ENCODE measurements around the gene ARL6IP5.

DNA sequence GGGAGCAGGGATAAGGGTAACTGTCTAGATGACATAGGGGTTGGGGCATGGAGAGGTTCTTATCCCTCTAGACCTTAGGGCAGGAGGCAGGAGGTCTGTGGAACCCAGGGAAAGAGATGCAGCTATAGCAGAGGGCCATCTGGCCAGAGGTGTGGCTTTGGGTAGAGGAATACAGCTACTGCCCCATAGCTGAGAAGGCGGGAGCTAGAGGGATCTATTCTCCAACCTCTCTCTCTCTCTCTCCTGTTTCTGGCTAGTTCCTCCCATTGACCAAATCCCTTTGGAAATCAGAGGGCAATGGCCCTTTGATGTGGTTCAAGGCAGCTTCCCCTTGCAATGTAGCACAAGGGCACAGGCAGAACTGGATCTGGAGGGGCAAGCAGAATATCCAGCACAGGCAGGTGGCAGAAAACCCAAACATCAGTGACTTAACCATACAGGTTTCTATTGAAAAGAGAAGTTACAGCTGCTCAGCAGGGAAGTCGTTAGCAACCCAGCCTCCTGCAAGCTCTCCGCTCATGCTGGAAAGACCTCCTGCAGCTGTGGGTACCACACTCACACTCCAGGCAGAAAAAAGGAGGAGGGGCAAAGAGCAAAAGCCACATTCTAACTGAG, 60.0 kb downstream of the ARL6IP5 start:
- TF ChIP-seq ZFP3 (CRISPR knock-in tag; IDR thresholded peaks at IDR 0.05): no peak
- TF ChIP-seq, protein P1, sequence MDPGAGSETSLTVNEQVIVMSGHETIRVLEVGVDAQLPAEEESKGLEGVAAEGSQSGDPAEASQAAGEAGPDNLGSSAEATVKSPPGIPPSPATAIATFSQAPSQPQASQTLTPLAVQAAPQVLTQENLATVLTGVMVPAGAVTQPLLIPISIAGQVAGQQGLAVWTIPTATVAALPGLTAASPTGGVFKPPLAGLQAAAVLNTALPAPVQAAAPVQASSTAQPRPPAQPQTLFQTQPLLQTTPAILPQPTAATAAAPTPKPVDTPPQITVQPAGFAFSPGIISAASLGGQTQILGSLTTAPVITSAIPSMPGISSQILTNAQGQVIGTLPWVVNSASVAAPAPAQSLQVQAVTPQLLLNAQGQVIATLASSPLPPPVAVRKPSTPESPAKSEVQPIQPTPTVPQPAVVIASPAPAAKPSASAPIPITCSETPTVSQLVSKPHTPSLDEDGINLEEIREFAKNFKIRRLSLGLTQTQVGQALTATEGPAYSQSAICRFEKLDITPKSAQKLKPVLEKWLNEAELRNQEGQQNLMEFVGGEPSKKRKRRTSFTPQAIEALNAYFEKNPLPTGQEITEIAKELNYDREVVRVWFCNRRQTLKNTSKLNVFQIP (CRISPR knock-in tag; IDR thresholded peaks at IDR 0.05; ENCODE audit: borderline replicate concordance, low read depth): no peak
- TF ChIP-seq TCF4 (CRISPR knock-in tag; IDR thresholded peaks at IDR 0.05; ENCODE audit: borderline replicate concordance): no peak
- TF ChIP-seq ZFP30 (CRISPR knock-in tag; IDR thresholded peaks at IDR 0.05): no peak
- no peak for TF ChIP-seq RARB (CRISPR knock-in tag; IDR thresholded peaks at IDR 0.05)
- TF ChIP-seq ZNF8 (CRISPR knock-in tag; IDR thresholded peaks at IDR 0.05): no peak
- TF ChIP-seq ARNTL (CRISPR knock-in tag; IDR thresholded peaks at IDR 0.05; ENCODE audit: borderline replicate concordance, low read depth): no peak
- TF ChIP-seq, protein P2, sequence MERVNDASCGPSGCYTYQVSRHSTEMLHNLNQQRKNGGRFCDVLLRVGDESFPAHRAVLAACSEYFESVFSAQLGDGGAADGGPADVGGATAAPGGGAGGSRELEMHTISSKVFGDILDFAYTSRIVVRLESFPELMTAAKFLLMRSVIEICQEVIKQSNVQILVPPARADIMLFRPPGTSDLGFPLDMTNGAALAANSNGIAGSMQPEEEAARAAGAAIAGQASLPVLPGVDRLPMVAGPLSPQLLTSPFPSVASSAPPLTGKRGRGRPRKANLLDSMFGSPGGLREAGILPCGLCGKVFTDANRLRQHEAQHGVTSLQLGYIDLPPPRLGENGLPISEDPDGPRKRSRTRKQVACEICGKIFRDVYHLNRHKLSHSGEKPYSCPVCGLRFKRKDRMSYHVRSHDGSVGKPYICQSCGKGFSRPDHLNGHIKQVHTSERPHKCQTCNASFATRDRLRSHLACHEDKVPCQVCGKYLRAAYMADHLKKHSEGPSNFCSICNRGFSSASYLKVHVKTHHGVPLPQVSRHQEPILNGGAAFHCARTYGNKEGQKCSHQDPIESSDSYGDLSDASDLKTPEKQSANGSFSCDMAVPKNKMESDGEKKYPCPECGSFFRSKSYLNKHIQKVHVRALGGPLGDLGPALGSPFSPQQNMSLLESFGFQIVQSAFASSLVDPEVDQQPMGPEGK (CRISPR knock-in tag; IDR thresholded peaks at IDR 0.05; ENCODE audit: borderline replicate concordance): no peak
- TF ChIP-seq, protein P3, sequence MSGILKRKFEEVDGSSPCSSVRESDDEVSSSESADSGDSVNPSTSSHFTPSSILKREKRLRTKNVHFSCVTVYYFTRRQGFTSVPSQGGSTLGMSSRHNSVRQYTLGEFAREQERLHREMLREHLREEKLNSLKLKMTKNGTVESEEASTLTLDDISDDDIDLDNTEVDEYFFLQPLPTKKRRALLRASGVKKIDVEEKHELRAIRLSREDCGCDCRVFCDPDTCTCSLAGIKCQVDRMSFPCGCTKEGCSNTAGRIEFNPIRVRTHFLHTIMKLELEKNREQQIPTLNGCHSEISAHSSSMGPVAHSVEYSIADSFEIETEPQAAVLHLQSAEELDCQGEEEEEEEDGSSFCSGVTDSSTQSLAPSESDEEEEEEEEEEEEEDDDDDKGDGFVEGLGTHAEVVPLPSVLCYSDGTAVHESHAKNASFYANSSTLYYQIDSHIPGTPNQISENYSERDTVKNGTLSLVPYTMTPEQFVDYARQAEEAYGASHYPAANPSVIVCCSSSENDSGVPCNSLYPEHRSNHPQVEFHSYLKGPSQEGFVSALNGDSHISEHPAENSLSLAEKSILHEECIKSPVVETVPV (CRISPR knock-in tag; IDR thresholded peaks at IDR 0.05): no peak
- no peak for TF ChIP-seq PPARA (CRISPR knock-in tag; IDR thresholded peaks at IDR 0.05; ENCODE audit: borderline replicate concordance)
- no peak for TF ChIP-seq OSR1 (CRISPR knock-in tag; IDR thresholded peaks at IDR 0.05)
- TF ChIP-seq, protein P4, sequence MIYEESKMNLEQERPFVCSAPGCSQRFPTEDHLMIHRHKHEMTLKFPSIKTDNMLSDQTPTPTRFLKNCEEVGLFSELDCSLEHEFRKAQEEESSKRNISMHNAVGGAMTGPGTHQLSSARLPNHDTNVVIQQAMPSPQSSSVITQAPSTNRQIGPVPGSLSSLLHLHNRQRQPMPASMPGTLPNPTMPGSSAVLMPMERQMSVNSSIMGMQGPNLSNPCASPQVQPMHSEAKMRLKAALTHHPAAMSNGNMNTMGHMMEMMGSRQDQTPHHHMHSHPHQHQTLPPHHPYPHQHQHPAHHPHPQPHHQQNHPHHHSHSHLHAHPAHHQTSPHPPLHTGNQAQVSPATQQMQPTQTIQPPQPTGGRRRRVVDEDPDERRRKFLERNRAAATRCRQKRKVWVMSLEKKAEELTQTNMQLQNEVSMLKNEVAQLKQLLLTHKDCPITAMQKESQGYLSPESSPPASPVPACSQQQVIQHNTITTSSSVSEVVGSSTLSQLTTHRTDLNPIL (CRISPR knock-in tag; IDR thresholded peaks at IDR 0.05; ENCODE audit: low read depth): no peak

Data from SK-N-SH treated with all-trans-retinoic acid at 6 μM for 48 hours (cell line).